Upper lobe of left lung (tissue), 4 donors: ENCODE data around the gene BAG2.

Experiments used
- CTCF ChIP-seq, 6 experiments: fragments of 450-650 bp in 4 of 6; fragments of 200-600 bp in 2 of 6; sonication (generic) in 2 of 6; IDR thresholded peaks; one replicate each; pipeline ENCODE4 v1.5.1; 2016 to 2019; ENCODE audit warnings: antibody characterized with exemption in 6 of 6
- EP300 ChIP-seq, 4 donors: sonication (generic); formaldehyde crosslinking; IDR thresholded peaks; one replicate each; pipeline ENCODE4 v1.5.1; 2017; ENCODE audit warnings: antibody characterized with exemption in 4 of 4, control low read depth in 2 of 4
- POLR2A ChIP-seq, 4 donors: fragments of 450-650 bp; IDR thresholded peaks; one replicate each; pipeline ENCODE4 v1.5.1; 2016 to 2017; ENCODE audit warnings: antibody characterized with exemption in 4 of 4, mild to moderate bottlenecking in 2 of 4
- POLR2AphosphoS5 ChIP-seq, 2 donors: sonication (generic); formaldehyde crosslinking; IDR thresholded peaks; one replicate each; pipeline ENCODE4 v1.5.1; 2017; ENCODE audit warnings: antibody characterized with exemption in 2 of 2

GRCh38 chr6:57193177-57193576 lies 21.1 kb downstream of the BAG2 start:
- TF ChIP-seq CTCF (IDR thresholded peaks at IDR 0.05) (no peak), POLR2A (IDR thresholded peaks at IDR 0.05) (no peak), POLR2AphosphoS5 (IDR thresholded peaks at IDR 0.05) (no peak), EP300 (IDR thresholded peaks at IDR 0.05) (no peak)
